ENCODE measurements around the gene REV1. TPM values are rescaled to one million over a fixed set of nuclear protein-coding genes. Genes with fewer than 3 reads are reported as not detected.
"Not testable (repeated sequence)": the region's sequence is repeated elsewhere in the genome, so short reads cannot be mapped to it uniquely, and the experiment has no call there.

Gene REV1
- total RNA-seq, 1 donor from 2014 or later = 51.9 TPM

- H4K20me1 ChIP-seq (ENCODE audit: low read depth) = peaks cover 84% of the 10 kb centered on the region
- peak overlapping the region; percentile 73 for H3K27ac Mint-ChIP-seq
- no peak overlapping the region for H3K4me2 ChIP-seq
- H3K36me3 ChIP-seq = no peaks in the 10 kb centered on the region
- H3K27ac ChIP-seq = no peak overlapping the region
- no peak for DNase-seq (ENCODE audit: low spot score)
- H3F3A ChIP-seq (ENCODE audit: low read depth) = no peaks in the 10 kb centered on the region
- H3K36me3 Mint-ChIP-seq = peaks cover 12% of the 10 kb centered on the region
- no peak for TF ChIP-seq EZH2phosphoT487 (IDR thresholded peaks at IDR 0.05)
- no peak for TF ChIP-seq EZH2 (IDR thresholded peaks at IDR 0.05)
- no peak for TF ChIP-seq CTCF (IDR thresholded peaks at IDR 0.05)
- H3K4me3 ChIP-seq = no peak overlapping the region
- H3K4me1 Mint-ChIP-seq = peaks cover 10% of the 10 kb centered on the region
- H3K4me3 Mint-ChIP-seq = no peak overlapping the region
- peaks cover 5% of the 10 kb centered on the region for H3K4me1 ChIP-seq
- no peak overlapping the region for H3K9ac ChIP-seq
- no peaks in the 10 kb centered on the region for H3K9me3 Mint-ChIP-seq
- peaks cover 100% of the 10 kb centered on the region for H3K79me2 ChIP-seq (ENCODE audit: low read depth)
- H3K9me3 ChIP-seq (ENCODE audit: low read depth) = no peaks in the 10 kb centered on the region
- H3K27me3 ChIP-seq = no peaks in the 10 kb centered on the region
- H3K27me3 Mint-ChIP-seq (ENCODE audit: insufficient read depth, low read depth) = no peaks in the 10 kb centered on the region
- H2AFZ ChIP-seq (replicated peaks) = no peak overlapping the region
Measured at GRCh38 chr2:99477054-99477453, 12.8 kb downstream of the REV1 start.

- H3K36me3 Mint-ChIP-seq = peaks cover 12% of the 10 kb centered on the region
- no peak overlapping the region for H2AFZ ChIP-seq (replicated peaks)
- H3F3A ChIP-seq (ENCODE audit: low read depth) = no peaks in the 10 kb centered on the region
- no peaks in the 10 kb centered on the region for H3K27me3 ChIP-seq
- TF ChIP-seq EZH2 (IDR thresholded peaks at IDR 0.05) (no peak), CTCF (IDR thresholded peaks at IDR 0.05) (no peak), EZH2phosphoT487 (IDR thresholded peaks at IDR 0.05) (no peak)
- peaks cover 100% of the 10 kb centered on the region for H3K79me2 ChIP-seq (ENCODE audit: low read depth)
- no peak overlapping the region for H3K9ac ChIP-seq
- no peak for DNase-seq (ENCODE audit: low spot score)
- H3K27me3 Mint-ChIP-seq (ENCODE audit: insufficient read depth, low read depth) = no peaks in the 10 kb centered on the region
- H3K4me3 ChIP-seq = no peak overlapping the region
- peaks cover 10% of the 10 kb centered on the region for H3K4me1 Mint-ChIP-seq
- H3K4me1 ChIP-seq = peaks cover 5% of the 10 kb centered on the region
- H3K27ac ChIP-seq = no peak overlapping the region
- H3K27ac Mint-ChIP-seq = no peak overlapping the region
- no peak overlapping the region for H3K4me3 Mint-ChIP-seq
- H3K9me3 Mint-ChIP-seq = peaks cover under 1% of the 10 kb centered on the region
- peaks cover 84% of the 10 kb centered on the region for H4K20me1 ChIP-seq (ENCODE audit: low read depth)
- H3K9me3 ChIP-seq (ENCODE audit: low read depth) = no peaks in the 10 kb centered on the region
- no peaks in the 10 kb centered on the region for H3K36me3 ChIP-seq
- H3K4me2 ChIP-seq = no peak overlapping the region
Measured at GRCh38 chr2:99476629-99477028, 13.2 kb downstream of the REV1 start.

DNA sequence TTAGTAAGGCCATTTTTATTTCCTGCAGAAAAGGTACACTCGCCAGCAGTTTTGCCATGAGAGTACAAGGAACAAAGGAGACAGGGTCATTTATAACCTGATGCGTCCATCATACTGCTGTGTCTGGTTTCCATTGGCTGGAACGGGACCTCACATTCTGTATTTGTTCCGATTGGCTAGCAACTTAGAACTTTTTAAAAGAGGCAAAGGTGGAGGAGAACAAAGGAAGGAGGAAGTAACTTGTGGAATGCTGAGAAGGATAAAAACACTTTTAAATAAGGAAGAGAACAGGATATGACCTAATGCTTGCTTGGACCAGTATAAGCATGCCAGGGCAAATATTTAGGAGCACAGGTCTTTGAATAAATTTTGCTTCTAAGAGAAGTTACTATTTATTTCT lies 14.7 kb downstream of the REV1 start:
- not testable (repeated sequence) for DNase-seq (ENCODE audit: low spot score); H3K4me1 ChIP-seq; H3K4me1 Mint-ChIP-seq; H3K27ac ChIP-seq; H3K27me3 ChIP-seq; H3K9me3 Mint-ChIP-seq; H3K9me3 ChIP-seq (ENCODE audit: low read depth); H3F3A ChIP-seq (ENCODE audit: low read depth); H3K4me2 ChIP-seq; H3K36me3 ChIP-seq; H3K27me3 Mint-ChIP-seq (ENCODE audit: insufficient read depth, low read depth); H3K4me3 Mint-ChIP-seq; H3K9ac ChIP-seq; H2AFZ ChIP-seq (replicated peaks); H3K4me3 ChIP-seq; H3K27ac Mint-ChIP-seq
- Histone ChIP-seq H4K20me1 (ENCODE audit: low read depth) (peaks cover 73% of the 10 kb centered on the region), H3K79me2 (ENCODE audit: low read depth) (peaks cover 100% of the 10 kb centered on the region)
- peaks cover 20% of the 10 kb centered on the region for H3K36me3 Mint-ChIP-seq

DNA sequence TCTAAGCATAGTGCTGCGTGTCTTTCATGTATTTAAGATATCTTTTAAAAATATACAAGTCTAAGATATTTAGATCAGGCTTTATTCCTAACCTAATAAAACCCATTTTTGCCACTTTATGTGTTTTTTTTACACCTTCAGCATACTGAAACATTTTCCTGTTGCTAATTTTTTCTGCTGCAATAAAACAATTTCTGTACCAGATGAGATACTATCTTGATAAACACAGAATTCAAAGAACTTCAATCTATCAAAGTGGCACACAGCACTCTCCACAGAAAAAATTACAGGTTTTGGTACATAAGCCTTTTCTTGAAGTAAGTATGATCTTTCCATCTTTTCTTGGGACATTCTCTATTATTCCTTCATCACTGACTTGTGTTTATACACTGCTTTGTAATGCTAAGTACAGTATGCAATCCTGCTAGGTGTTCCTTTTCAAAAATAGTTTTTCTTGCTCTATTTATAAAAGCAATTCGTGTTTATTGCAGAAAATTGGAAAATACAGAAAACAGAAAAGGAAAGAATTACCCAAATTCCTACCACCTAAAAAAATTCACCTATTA lies 16.2 kb downstream of the REV1 start:
- Histone ChIP-seq H3K4me2 (no peak overlapping the region), H4K20me1 (ENCODE audit: low read depth) (peaks cover 68% of the 10 kb centered on the region)

More for the DNA sequence above, 16.2 kb downstream of the REV1 start:
- Mint-ChIP-seq H3K36me3 (peaks cover 28% of the 10 kb centered on the region), H3K27ac (no peak overlapping the region), H3K4me3 (no peak overlapping the region), H3K27me3 (ENCODE audit: insufficient read depth, low read depth) (no peaks in the 10 kb centered on the region), H3K9me3 (peaks cover 20% of the 10 kb centered on the region), H3K4me1 (peaks cover 8% of the 10 kb centered on the region)
- Histone ChIP-seq H3K79me2 (ENCODE audit: low read depth) (peaks cover 100% of the 10 kb centered on the region), H3K9me3 (ENCODE audit: low read depth) (no peaks in the 10 kb centered on the region), H3K27ac (no peak overlapping the region), H3K9ac (no peak overlapping the region), H2AFZ (replicated peaks) (no peak overlapping the region), H3K4me1 (peaks cover 5% of the 10 kb centered on the region), H3F3A (ENCODE audit: low read depth) (no peaks in the 10 kb centered on the region), H3K4me3 (no peak overlapping the region), H3K36me3 (no peaks in the 10 kb centered on the region), H3K27me3 (no peaks in the 10 kb centered on the region)
- TF ChIP-seq CTCF (IDR thresholded peaks at IDR 0.05) (no peak), EZH2 (IDR thresholded peaks at IDR 0.05) (no peak), EZH2phosphoT487 (IDR thresholded peaks at IDR 0.05) (no peak)
- no peak for DNase-seq (ENCODE audit: low spot score)
